ENCODE results near the gene POLD4. TPM values are rescaled to one million over a fixed set of nuclear protein-coding genes. Genes with fewer than 3 reads are reported as not detected.

Gene POLD4
- total RNA-seq, 2 experiments from 2014 or later, result 31.3 to 31.7 TPM

- POLR2A ChIA-PET, result no interaction called here
- CTCF ChIA-PET, result interaction anchor here (0.6 to 19.8 kb wide), 4 partner anchors 15 to 111 kb away, joined by 3 to 601 read pairs (median 5); partner anchors contain the start of gene POLD4
Observed at GRCh38 chr11:67375320-67376055, 22.1 kb upstream of the POLD4 start.

- POLR2A ChIA-PET, result no interaction called here
- CTCF ChIA-PET, result interaction anchor here (0.6 to 19.8 kb wide), 6 partner anchors 8 to 113 kb away, joined by 3 to 601 read pairs (median 5); partner anchors contain the start of gene POLD4
Observed at GRCh38 chr11:67374571-67375281, 21.4 kb upstream of the POLD4 start.

- ChIA-PET CTCF (interaction anchor here (0.6 to 19.8 kb wide), 8 partner anchors 9 to 1268 kb away, joined by 3 to 601 read pairs (median 3); partner anchors contain the start of gene POLD4), POLR2A (interaction anchor here (0.7 to 1.8 kb wide), 7 partner anchors 9 to 210 kb away, joined by 3 to 13 read pairs (median 4); partner anchors contain the start of genes GSTP1, POLD4, PPP1CA and PTPRCAP)
Observed at GRCh38 chr11:67373648-67374570, 20.6 kb upstream of the POLD4 start.

GRCh38 chr11:67372993-67373647, 19.8 kb upstream of the POLD4 start, which contains the start of gene CLCF1:
Gene CLCF1, minus strand, starts transcription at chr11:67373598. Its CDS starts 59 bp downstream, at chr11:67373539.
- CTCF ChIA-PET, result interaction anchor here (0.6 to 19.8 kb wide), 9 partner anchors 10 to 1267 kb away, joined by 3 to 601 read pairs (median 4); partner anchors contain the start of genes POLD4 and RAD9A
- POLR2A ChIA-PET, result interaction anchor here (0.6 to 1.8 kb wide), 8 partner anchors 9 to 211 kb away, joined by 3 to 13 read pairs (median 4); partner anchors contain the start of genes GSTP1, POLD4, PPP1CA and PTPRCAP

GRCh38 chr11:67372321-67372992, 19.1 kb upstream of the POLD4 start:
- ChIA-PET POLR2A (interaction anchor here (0.6 to 1.8 kb wide), 2 partner anchors 18 to 21 kb away, joined by 3 to 12 read pairs; partner anchors contain the start of gene POLD4), CTCF (interaction anchor here (0.6 to 19.8 kb wide), 4 partner anchors 10 to 40 kb away, joined by 4 to 601 read pairs (median 33); partner anchors contain the start of genes POLD4 and RAD9A)

- ChIA-PET CTCF (interaction anchor here (0.9 to 19.8 kb wide), 5 partner anchors 11 to 40 kb away, joined by 3 to 601 read pairs (median 4); partner anchors contain the start of genes POLD4 and RAD9A), POLR2A (no interaction called here)
Observed at GRCh38 chr11:67371911-67372320, 18.6 kb upstream of the POLD4 start.

GRCh38 chr11:67371189-67371910, 18.0 kb upstream of the POLD4 start:
- ChIA-PET POLR2A (no interaction called here), CTCF (interaction anchor here (0.9 to 19.8 kb wide), 9 partner anchors 8 to 41 kb away, joined by 3 to 601 read pairs (median 3); partner anchors contain the start of genes POLD4 and RAD9A)

GRCh38 chr11:67370351-67371076, 17.2 kb upstream of the POLD4 start:
- POLR2A ChIA-PET, result no interaction called here
- CTCF ChIA-PET, result interaction anchor here (0.6 to 19.8 kb wide), 9 partner anchors 9 to 550 kb away, joined by 3 to 601 read pairs (median 3); partner anchors contain the start of genes POLD4 and RAD9A

GRCh38 chr11:67369801-67370284, 16.5 kb upstream of the POLD4 start:
- POLR2A ChIA-PET, result no interaction called here
- CTCF ChIA-PET, result interaction anchor here (0.6 to 19.8 kb wide), 5 partner anchors 7 to 549 kb away, joined by 3 to 601 read pairs (median 3); partner anchors contain the start of gene POLD4

- CTCF ChIA-PET, result interaction anchor here (1.0 to 19.8 kb wide), 4 partner anchors 8 to 201 kb away, joined by 3 to 601 read pairs (median 32); partner anchors contain the start of gene POLD4
- POLR2A ChIA-PET, result no interaction called here
Observed at GRCh38 chr11:67369275-67369674, 15.9 kb upstream of the POLD4 start.

GRCh38 chr11:67368621-67369020, 15.3 kb upstream of the POLD4 start:
- ChIA-PET CTCF (interaction anchor here (1.1 to 19.8 kb wide), 4 partner anchors 9 to 66 kb away, joined by 3 to 601 read pairs (median 34); partner anchors contain the start of gene POLD4), POLR2A (interaction anchor here (0.6 to 0.7 kb wide), 3 partner anchors 9 to 466 kb away, joined by 4 to 10 read pairs (median 7); no protein-coding TSS in a partner anchor)

- CTCF ChIA-PET, result interaction anchor here (0.8 to 20.0 kb wide), 4 partner anchors 10 to 67 kb away, joined by 3 to 601 read pairs (median 4); partner anchors contain the start of gene CLCF1
Observed at GRCh38 chr11:67367761-67368227, 14.4 kb upstream of the POLD4 start.

GRCh38 chr11:67366961-67367760, 13.8 kb upstream of the POLD4 start:
- ChIA-PET POLR2A (interaction anchor here (1.1 kb wide), 1 partner anchor 13 kb away, joined by 3 read pairs; no protein-coding TSS in a partner anchor), CTCF (interaction anchor here (0.8 to 20.0 kb wide), 3 partner anchors 10 to 16 kb away, joined by 3 to 601 read pairs (median 3); partner anchors contain the start of gene CLCF1)

More at GRCh38 chr11:67367761-67368227, 14.4 kb upstream of the POLD4 start:
- POLR2A ChIA-PET, result interaction anchor here (1.1 kb wide), 1 partner anchor 14 kb away, joined by 3 read pairs; no protein-coding TSS in a partner anchor

- ChIA-PET CTCF (interaction anchor here (2.1 to 20.0 kb wide), 2 partner anchors 10 to 12 kb away, joined by 10 to 601 read pairs; partner anchors contain the start of gene CLCF1), POLR2A (no interaction called here)
Observed at GRCh38 chr11:67366546-67366945, 13.2 kb upstream of the POLD4 start.
